HG02588 (cell line): Measurements from ENCODE around the gene ABL2.
"Not testable (repeated sequence)": the region's sequence is repeated elsewhere in the genome, so short reads cannot be mapped to it uniquely, and the experiment has no call there.

Experiments
- ATAC-seq: cut with Tn5 transposase; IDR thresholded peaks from one replicate; pipeline ENCODE4 v1.9.1; 2021; ENCODE audit warnings: mild to moderate bottlenecking, moderate library complexity; ENCODE audit not compliant: unreplicated experiment

Gene ABL2

DNA sequence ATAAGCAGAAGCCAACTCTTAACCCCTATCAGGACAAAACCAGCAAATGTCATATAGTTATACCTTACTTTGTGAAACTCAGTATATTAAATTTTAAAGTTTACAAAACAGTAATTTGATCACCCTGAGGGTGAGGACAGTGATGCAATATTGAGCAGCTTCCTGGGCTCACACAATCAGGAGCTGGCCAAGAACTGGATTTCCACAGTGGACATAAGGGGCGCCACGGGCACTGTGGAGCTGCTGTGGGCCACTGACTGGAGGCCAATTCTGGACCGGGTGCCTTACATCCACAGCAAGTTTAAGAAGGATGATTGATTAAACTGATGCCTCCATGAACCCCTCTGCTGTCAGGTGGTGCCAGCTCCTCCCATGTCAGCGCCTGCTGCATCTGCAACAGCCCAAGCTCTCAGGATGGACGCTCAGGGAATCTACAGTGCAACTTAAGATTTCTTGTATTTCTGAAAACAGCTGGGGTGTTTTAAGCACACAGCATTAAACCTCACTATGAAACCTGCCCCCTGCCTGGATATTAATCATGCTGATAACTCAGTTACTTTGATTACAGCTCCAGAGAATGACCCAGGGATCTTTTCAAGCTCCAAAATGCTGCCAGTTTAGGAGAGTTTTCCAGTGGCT, 91.7 kb downstream of the ABL2 start:
- ATAC-seq = no peak

DNA sequence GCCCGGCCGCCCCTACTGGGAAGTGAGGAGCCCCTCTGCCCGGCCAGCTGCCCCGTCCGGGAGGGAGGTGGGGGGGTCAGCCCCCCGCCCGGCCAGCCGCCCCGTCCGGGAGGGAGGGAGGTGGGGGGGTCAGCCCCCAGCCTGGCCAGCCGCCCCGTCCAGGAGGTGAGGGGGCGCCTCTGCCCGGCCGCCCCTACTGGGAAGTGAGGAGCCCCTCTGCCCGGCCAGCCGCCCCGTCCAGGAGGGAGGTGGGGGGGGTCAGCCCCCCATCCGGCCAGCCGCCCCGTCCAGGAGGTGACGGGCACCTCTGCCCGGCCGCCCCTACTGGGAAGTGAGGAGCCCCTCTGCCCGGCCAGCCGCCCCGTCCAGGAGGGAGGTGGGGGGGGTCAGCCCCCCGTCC, 93.8 kb downstream of the ABL2 start:
- ATAC-seq = not testable (repeated sequence)

DNA sequence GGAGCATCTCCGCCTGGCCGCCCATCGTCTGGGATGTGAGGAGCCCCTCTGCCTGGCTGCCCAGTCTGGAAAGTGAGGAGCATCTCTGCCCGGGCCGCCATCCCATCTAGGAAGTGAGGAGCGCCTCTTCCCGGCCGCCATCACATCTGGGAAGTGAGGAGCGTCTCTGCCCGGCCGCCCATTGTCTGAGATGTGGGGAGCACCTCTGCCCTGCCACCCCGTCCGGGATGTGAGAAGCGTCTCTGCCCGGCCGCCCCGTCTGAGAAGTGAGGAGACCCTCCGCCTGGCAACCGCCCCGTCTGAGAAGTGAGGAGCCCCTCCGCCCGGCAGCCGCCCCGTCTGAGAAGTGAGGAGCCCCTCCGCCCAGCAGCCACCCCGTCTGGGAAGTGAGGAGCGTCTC, 94.3 kb downstream of the ABL2 start:
- ATAC-seq = not testable (repeated sequence)

DNA sequence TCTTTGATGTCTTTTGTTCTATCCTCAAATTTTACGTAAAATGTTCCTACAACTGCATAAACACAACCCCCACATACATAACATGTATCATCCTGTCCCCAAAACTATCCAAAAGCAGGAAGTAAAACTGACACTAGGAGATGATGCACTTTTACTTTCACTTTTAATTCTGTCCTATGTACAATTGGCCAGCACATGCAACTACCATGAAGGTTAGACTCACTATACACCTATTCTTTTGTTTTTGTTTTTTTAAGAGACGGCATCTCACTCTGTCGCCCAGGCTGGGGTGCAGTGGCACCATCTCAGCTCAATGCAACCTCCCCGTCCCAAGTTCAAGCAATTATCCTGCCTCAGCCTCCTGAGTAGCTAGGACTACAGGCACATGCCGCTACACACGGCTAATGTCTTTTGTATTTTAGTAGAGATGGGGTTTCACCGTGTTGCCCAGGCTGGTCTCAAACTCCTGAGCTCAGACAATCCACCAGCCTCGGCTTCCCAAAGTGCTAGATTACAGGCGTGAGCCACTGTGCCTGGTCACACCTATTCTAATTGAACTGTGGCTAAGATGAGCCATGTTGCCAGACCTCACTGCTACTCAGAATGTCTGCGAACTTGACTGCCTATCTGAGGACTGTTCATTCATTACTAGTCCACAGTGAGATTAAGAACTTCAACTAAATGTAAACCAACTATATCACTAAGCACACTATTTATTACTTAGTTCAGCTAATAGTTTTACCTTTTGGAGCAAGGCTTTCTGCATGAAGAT, 99.6 kb downstream of the ABL2 start:
- peak; percentile 94 for ATAC-seq

DNA sequence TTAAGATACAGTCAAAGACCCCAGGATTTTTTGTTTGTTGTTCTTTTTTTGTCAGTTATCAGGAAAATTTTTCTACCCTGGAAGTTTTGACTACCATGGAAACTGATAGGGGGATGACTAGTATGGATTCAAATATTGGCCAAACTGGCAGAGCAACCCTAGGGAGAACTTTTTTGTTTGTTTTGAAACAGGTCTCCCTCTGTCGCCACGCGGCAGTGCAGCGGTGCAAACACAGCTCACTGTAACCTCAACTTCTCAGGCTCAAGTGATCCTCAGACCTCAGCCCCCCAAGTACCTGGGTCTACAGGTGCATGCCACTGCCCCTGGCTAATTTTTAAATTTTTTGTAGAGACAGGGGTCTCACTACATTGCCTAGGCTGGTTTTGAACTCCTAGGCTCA, 101.0 kb downstream of the ABL2 start:
- no peak for ATAC-seq

DNA sequence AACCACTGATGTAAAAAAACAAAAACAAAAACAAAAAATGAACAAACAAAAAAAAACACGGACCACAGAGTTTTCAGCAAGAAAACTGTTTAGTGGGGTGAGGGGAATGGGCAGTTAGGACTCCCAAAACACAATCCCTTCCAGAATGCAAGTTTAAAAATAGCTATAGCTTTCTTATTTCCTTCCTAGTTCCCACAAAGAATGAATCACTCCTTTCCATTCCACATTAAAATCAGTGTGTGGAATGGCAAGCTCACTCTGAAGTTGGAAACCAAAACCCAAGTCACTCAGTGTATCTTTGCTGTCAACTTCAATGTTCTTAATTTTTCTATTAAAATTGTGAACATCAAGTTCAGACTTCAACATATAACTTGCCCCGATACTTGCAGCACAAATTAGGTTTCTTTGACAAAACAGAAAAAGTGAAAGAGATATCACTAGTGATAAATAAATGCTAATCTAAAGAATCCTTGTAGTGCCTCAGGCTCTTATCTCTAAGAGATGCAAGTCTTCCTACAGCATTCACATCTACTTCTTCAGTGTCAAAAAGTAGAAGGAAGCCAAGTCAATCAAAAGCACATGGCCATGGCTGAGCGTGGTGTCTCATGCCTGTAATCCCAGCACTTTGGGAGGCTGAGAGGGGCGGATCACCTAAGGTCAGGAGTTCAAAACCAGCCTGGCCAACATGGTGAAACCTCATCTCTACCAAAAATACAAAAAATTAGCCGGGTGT, 102.1 kb downstream of the ABL2 start:
- ATAC-seq = no peak

DNA sequence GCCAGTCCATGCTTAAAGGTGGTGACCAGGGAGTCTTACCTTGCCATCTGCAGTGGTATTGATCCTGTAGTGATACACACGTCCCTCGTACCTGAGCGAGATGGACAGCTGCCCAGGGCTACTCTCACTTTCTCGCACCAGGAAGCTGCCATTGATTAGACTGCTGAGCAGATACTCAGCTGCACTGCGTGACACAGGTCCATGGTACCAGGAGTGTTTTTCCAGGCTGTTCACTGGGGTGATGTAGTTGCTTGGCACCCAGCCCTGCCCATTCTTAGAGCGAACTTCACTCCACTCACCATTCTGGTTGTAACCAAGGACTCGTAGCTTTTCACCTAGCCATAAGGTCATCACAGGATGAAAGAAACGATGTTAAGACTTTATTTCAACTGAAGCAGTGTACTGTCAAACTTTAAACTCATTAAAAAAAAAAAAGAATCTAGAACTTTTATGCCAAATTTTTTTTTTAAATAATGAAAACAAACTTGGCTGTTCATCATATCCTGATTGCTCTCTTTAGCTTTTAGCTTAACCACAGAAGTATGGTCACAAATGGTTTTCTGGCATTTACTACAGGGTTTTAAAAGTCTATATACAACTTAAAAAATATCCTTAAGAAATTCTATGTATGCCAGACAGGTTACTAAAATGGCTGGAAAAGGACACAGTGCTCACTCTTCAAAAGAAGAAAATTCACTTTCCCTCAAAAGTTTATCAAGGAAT, 103.0 kb downstream of the ABL2 start:
- no peak for ATAC-seq

DNA sequence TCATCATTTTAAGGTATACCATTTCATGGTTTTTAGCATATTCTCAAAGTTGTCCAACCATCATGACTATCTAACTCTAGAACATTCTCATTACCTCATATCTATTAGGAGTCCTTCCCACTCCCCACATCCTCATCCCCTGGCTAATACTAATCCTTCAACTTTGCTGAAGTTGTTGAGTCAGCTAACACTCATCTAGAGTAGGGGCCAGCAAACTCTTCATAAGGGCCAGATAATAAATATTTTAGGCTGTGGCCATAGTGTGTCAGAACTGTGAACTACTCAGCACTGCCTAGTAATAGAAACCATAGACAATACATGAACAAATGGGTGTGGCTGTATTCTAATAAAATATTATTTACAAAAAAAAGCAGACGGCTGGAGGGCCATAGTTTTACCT, 104.6 kb downstream of the ABL2 start:
- ATAC-seq = no peak

DNA sequence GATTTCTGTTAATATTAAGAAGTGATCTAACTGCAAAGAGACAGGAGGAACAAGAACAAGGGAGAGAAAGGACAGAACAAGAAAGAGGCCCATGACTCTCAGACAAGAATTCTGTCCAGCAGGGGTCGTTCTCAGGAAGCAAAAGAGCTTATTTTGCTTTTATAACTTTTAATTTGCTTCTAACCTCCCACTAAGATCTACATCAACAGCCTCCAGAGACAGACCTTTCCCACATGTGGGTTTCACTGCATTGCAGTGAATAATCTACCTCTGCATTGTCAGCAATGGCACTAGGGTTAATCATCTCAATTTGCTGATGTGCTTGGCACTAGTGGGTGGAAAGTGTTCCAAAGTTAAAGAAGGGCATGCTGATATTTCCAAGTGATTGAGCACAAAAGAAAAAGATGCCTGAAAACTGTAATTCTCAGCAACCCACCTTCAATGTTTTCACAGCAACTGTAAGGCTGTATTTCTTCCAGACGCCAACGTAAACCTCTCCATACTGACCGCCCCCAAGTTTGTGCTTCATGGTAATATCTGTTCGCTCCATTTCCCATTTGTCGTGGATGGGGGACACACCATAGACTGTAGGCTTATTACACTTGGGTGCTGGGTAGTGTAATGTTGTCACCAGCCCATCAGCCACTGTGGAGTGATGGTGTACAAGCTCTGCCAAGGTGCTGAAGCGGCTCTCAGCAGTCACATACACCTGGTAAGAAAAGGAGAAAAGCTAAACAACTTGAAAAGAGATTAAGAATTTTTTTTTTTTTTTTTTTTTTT, 108.1 kb downstream of the ABL2 start:
- no peak for ATAC-seq

DNA sequence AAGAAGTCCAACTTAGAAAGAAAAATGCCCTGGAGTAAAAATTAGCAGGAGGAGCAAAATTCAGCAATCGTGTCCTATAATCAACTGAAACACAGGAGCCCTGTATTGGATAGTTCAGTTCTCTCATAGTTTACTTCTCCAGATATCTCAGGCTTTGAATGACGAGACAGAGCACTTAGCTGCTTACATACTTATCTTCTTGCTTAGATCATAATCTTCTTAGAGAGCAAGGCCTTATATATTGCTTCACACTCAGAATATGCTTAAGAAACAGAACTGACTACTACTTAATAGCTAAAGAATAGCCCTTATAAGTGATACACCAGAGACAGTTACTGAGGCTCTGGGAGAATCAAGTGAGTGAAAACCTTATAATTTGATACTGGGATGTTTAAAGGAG, 108.7 kb downstream of the ABL2 start:
- ATAC-seq = no peak

DNA sequence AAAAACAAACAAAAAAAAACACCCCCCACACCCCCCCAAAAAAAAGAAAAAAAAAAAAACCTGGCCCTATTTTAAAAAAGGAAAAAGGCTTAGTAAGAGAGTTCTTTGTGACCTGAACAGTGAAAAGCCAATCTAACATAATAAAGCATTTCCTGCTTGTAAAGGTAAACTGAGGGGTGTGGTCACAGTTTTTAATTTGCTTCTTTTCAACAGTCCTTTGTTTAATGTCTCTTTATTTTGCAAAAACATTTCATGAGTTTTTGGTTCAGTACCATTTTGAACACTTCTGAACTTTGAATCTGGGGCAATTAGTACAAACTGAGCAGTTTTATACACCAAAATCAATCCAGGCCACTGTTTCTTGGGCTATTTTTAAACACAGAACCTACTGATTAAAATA, 110.0 kb downstream of the ABL2 start:
- no peak for ATAC-seq

DNA sequence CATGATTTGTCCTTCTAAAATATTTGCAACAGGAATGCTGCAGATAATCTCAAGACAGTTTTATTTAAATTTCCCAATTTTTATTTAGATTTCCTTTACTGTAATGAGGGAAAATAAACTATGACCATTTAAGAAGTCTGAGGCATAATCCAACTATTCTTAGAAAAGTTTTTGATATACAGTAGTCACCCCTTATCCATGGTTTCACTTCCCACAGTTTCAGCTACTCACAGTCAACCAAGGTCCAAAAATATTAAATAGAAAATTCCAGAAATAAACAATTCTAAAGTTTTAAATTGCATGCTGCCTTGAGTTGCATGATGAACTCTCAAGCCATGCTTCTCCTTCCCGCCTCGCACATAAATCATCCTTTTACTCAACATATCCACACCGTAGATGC, 114.3 kb downstream of the ABL2 start:
- no peak for ATAC-seq

DNA sequence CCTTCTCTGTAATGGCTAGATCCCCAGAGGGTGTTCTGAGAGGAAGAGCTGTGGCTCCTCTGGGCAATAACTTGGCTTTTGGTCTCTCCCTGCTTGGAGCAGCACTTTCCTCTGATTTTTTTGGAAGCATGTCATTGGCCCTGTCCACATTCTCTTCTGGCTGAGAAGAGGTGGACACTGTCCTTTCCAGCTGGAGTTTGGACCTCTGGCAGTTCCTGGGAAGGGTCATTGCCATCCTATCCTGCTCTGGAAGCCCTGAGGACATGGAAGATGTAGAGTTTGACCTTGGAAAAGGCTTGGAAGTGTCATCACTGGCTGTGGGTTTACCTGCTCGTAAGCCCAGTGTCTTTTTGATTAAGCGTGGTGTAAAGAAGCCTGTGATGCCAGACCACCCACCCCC, 120.8 kb downstream of the ABL2 start:
- no peak for ATAC-seq

DNA sequence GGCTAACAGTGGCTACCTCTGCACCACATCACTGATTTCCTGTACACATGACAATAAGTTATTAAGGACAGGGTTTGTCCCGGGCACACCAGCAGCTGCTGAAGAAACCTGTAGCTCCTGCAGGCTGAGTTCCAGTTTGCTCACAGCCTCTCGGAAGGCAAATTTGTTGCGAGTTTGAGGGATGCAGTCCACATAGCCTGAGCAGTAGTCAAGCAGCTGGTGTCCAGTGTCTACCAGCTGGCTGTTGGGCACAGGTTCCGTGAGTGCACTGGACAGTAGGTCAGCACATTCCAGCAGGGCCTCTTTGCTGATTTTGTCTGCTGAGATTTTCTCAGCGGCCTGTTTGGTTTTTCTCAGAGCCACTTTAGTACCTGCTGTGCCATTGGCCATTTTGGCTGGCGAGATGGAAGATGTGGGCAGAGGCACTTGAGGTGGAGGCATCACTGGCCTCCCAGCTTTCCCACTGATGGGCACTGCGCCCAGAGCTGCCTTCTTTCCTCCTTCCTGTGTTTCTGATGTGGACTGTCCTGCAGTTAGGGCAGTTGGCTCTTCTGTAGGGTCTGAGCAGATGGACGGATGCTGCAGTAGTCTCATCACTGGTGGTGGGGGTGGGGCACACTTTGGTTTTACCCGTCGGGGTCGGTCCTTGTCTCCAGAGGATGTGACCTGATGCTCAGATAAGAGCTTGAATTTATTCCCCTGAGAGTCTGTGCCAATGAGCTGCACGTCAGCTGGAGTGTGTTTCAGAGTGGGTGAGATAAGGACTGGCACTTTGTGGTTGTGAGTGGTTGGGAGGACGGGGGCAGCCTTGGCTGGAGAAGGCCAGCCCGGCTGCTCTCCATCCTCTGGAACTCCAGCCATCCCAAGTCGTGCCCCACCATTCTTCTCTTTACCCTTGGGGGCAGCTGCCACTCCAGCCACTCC, 121.5 kb downstream of the ABL2 start:
- no peak for ATAC-seq

DNA sequence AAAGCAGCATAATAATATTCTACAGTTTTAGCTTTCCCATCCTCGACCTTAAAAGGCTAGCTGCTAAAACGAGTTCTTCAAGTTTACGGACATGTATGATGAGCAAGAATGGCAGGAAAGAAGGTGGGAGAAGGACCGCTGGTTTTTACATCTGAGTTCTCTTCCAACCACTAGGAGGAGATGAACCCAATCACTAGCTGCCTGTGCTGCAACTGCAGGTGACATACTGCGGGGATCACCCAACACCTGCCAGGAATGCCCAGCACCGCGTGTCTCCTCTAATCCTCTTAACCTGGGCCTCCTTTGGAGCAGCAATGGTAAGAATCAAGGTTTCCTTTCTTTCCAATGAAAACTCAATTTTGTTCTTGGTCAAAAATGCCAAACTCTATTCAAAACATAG, 124.1 kb downstream of the ABL2 start:
- ATAC-seq = no peak

DNA sequence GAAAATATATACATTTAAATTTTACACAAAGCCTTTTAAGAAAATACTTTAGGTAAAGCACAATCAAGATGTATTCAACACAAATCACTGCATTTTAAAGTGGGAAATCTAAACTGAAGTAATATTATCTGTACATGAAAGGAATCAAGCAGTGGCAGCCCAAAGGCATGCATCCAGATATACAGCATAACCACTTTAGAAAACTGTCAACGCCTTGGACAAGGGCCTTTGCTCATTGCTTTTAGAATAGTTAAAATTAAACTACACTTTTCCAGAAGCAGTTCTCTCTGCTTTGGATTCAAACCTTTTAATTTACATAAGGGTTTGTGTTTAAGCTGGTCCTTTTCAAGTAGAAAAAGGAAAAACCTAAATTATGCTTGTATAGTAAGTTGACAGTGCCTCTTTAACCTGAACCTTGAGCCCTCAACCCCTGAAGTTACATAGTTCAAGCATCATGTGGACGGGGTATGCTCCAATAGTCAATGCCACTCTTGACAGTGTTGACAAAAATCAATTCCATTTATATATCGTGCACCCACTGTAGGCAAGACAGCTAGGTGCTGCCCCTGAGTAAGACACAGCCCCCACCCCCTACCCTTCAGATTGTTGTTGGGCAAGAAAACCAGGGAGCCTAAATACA, 124.7 kb downstream of the ABL2 start:
- ATAC-seq = no peak

DNA sequence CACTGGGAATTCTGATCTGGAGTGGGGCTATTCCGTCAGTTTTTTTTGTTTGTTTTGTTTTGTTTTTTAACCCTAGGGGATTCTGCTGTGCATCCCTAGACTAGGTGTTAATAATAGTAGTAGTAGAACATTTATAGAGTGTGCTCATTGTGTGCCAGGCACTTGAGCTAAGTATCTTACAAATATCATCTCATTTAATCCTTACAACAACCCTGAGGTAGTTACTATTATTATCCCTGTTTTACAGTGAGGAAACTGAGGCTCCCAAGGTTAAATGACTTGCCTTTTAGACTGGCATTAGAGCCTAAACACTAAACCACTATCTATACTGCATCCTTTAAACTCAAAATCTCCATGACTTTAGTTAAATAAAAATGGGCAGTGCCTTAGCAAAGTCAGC, 125.5 kb downstream of the ABL2 start:
- ATAC-seq = no peak

DNA sequence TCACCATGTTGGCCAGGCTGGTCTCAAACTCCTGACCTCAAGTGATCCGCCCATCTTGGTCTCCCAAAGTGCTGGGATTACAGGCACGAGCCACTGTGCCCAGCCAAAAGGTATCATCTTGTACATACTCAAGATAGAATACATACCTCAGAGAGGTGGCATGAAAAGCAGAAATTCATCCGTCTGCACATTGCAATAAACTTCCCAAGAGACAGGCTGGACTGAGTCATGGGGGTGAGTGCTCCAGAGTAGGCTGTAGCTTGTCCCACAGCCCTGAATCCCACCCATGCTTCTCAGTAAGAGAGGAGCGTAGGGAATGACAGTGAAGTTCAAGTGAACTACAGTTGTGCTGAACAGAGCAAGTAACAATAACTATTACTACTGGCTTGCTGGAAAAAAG, 127.9 kb downstream of the ABL2 start:
- no peak for ATAC-seq

DNA sequence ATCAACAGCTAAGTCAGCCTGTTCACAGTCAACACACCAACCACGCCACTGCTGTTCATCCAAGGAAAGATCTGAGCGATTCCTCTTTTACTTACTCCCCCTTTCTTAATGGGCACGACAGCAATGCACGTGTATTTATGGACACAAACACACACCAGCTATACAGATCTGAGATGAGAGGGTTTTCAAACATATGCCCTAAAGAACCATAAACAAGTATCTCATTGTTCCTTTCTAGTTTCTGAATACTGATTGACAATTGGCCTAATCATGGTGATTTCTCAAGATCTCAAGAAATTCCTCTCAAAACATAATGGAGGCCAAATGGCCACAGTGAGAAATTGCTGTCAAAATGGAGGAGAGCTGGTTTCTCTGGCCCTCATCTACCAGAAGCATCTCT, 129.6 kb downstream of the ABL2 start:
- no peak for ATAC-seq
